HepG2 (cell line): ENCODE data around the gene CD14. TPM values are rescaled to one million over a fixed set of nuclear protein-coding genes. Genes with fewer than 3 reads are reported as not detected.

Source experiments
- AFF4 ChIP-seq: sonication (generic); formaldehyde crosslinking; IDR thresholded peaks from 2 replicates; pipeline ENCODE4 v1.4.0; 2020; ENCODE audit warnings: missing genetic modification reagents
- EEA1 ChIP-seq: sonication (generic); formaldehyde crosslinking; IDR thresholded peaks from 2 replicates; pipeline ENCODE4 v1.5.1; 2020; ENCODE audit warnings: mild to moderate bottlenecking, missing genetic modification reagents, borderline replicate concordance
- ERF ChIP-seq: IDR thresholded peaks from 2 replicates; pipeline ENCODE4 v1.6.1; 2018; ENCODE audit warnings: missing biosample characterization, missing genetic modification reagents
- GPN1 ChIP-seq: sonication (generic); formaldehyde crosslinking; IDR thresholded peaks from 2 replicates; pipeline ENCODE4 v1.5.1; 2020; ENCODE audit warnings: missing genetic modification reagents, borderline replicate concordance
- HES4 ChIP-seq: sonication (generic); formaldehyde crosslinking; IDR thresholded peaks from 2 replicates; pipeline ENCODE4 v1.9.0; 2021; ENCODE audit warnings: mild to moderate bottlenecking, missing genetic modification reagents, borderline replicate concordance
- MAZ ChIP-seq, 2 experiments: sonication (generic) in 1 of 2; formaldehyde crosslinking in 1 of 2; IDR thresholded peaks; 2 replicates each; pipeline versions ENCODE4 v1.5.0 to v1.6.1; 2012 to 2020; ENCODE audit warnings: low read depth in 2 of 2, mild to moderate bottlenecking in 2 of 2, borderline replicate concordance in 1 of 2, improper control_type of control experiment in 1 of 2, low read length in 1 of 2, missing genetic modification reagents in 1 of 2, moderate library complexity in 1 of 2
- MXD4 ChIP-seq: IDR thresholded peaks from 2 replicates; pipeline ENCODE4 v1.6.1; 2016; ENCODE audit warnings: mild to moderate bottlenecking, missing biosample characterization, missing genetic modification reagents
- PAXIP1 ChIP-seq: sonication (generic); formaldehyde crosslinking; conservative IDR thresholded peaks from 2 replicates; pipeline ENCODE4 v1.4.0; 2020; ENCODE audit warnings: mild to moderate bottlenecking, missing genetic modification reagents, moderate library complexity
- POGZ ChIP-seq: sonication (generic); formaldehyde crosslinking; IDR thresholded peaks from 2 replicates; pipeline ENCODE4 v1.4.0; 2020; ENCODE audit warnings: mild to moderate bottlenecking, missing genetic modification reagents
- RBFOX2 ChIP-seq: fragments of 200-400 bp; formaldehyde crosslinking; IDR thresholded peaks from 2 replicates; pipeline ENCODE4 v1.6.1; 2017; ENCODE audit warnings: low read depth, mild to moderate bottlenecking, low read length
- REPIN1 ChIP-seq: sonication (generic); formaldehyde crosslinking; IDR thresholded peaks from 2 replicates; pipeline ENCODE4 v1.8.0; 2022; ENCODE audit warnings: missing genetic modification reagents, low read depth, mild to moderate bottlenecking, borderline replicate concordance
- SCMH1 ChIP-seq: sonication (generic); formaldehyde crosslinking; IDR thresholded peaks from 2 replicates; pipeline ENCODE4 v1.9.0; 2021; ENCODE audit warnings: missing genetic modification reagents, mild to moderate bottlenecking, borderline replicate concordance
- TGIF2 ChIP-seq: IDR thresholded peaks from 2 replicates; pipeline ENCODE4 v1.6.1; 2016; ENCODE audit warnings: control low read depth, missing compliant biosample characterization
- THAP11 ChIP-seq: IDR thresholded peaks from 2 replicates; pipeline ENCODE4 v1.6.1; 2016; ENCODE audit warnings: missing biosample characterization, missing genetic modification reagents
- ZBTB42 ChIP-seq: sonication (generic); formaldehyde crosslinking; IDR thresholded peaks from 2 replicates; pipeline ENCODE4 v1.5.0; 2020; ENCODE audit warnings: mild to moderate bottlenecking, missing genetic modification reagents
- ZFY ChIP-seq: sonication (generic); formaldehyde crosslinking; IDR thresholded peaks from 2 replicates; pipeline ENCODE4 v1.4.0; 2020; ENCODE audit warnings: missing genetic modification reagents
- ZNF121 ChIP-seq: sonication (generic); formaldehyde crosslinking; IDR thresholded peaks from 2 replicates; pipeline ENCODE4 v1.5.0; 2020; ENCODE audit warnings: mild to moderate bottlenecking, missing genetic modification reagents
- ZNF124 ChIP-seq: sonication (generic); formaldehyde crosslinking; IDR thresholded peaks from 2 replicates; pipeline ENCODE4 v1.4.0; 2020; ENCODE audit warnings: missing genetic modification reagents
- ZNF207 ChIP-seq: fragments of 450-650 bp; IDR thresholded peaks from 2 replicates; pipeline ENCODE4 v1.6.1; 2016; ENCODE audit warnings: antibody characterized with exemption, borderline replicate concordance
- ZNF230 ChIP-seq: sonication (generic); formaldehyde crosslinking; IDR thresholded peaks from 2 replicates; pipeline ENCODE4 v1.4.0; 2020; ENCODE audit warnings: mild to moderate bottlenecking, missing genetic modification reagents
- ZNF562 ChIP-seq: sonication (generic); formaldehyde crosslinking; IDR thresholded peaks from 2 replicates; pipeline ENCODE4 v1.8.0; 2022; ENCODE audit warnings: missing genetic modification reagents, borderline replicate concordance
- ZNF564 ChIP-seq: sonication (generic); formaldehyde crosslinking; IDR thresholded peaks from 2 replicates; pipeline ENCODE4 v1.8.1; 2023; ENCODE audit warnings: mild to moderate bottlenecking, missing genetic modification reagents
- polyA plus RNA-seq, 8 experiments: library from polyadenylated mRNA; depleted of rRNA in 3 of 8; stranded (reverse) in 7 of 8; unstranded in 1 of 8; fragments of >200 nt; fragmentation: Illumina TruSeq in 4 of 8; extraction: Trizol in 4 of 8; gene quantifications; 2 replicates each; pipeline versions ENCODE4 v1.2.1 to v1.2.3, GENCODE V29; 2011 to 2016; ENCODE audit warnings: low read depth in 4 of 8, missing spikeins in 1 of 8, mixed read lengths in 1 of 8; ENCODE audit not compliant: insufficient read depth in 1 of 8
- total RNA-seq, 5 experiments: library from RNA; depleted of rRNA; stranded (reverse); fragments of >200 nt; fragmentation: Illumina TruSeq; extraction: Trizol; gene quantifications; 2 replicates each; pipeline ENCODE4 v1.2.3, GENCODE V29; 2016; ENCODE audit warnings: low read depth in 1 of 5

The CD14 gene
- total and polyA plus RNA-seq, 2 of the 13 experiments (the other 11 are each of a cell fraction or from before 2014, with no cell fraction given) = 1.7 to 4.7 TPM

GRCh38 chr5:140639148-140639981 lies 6.4 kb upstream of the CD14 start, which contains the start of gene TMCO6 (continued):
- TF ChIP-seq TGIF2 (CRISPR knock-in tag) = peak; percentile 57; the same call in 1 of the 2 replicates
- no peak for TF ChIP-seq ZNF207
- TF ChIP-seq MAZ (IDR thresholded peaks at IDR 0.05; ENCODE audit: borderline replicate concordance, low read depth, low read length) = peak; percentile 97
- peak; percentile 87 for TF ChIP-seq MAZ (CRISPR knock-in tag; IDR thresholded peaks at IDR 0.05; ENCODE audit: low read depth)
- peak; percentile 76; the same call in 1 of the 2 replicates for TF ChIP-seq GPN1 (CRISPR knock-in tag)
- peak; percentile 63; the same call in 1 of the 2 replicates for TF ChIP-seq MXD4 (CRISPR knock-in tag)
- TF ChIP-seq ZBTB42 (CRISPR knock-in tag) = peak; percentile 65; the same call in 1 of the 2 replicates
- peak; percentile 82 for TF ChIP-seq ERF (CRISPR knock-in tag)
- peak; percentile 68; the same call in 1 of the 2 replicates for TF ChIP-seq HES4
- peak; percentile 94 for TF ChIP-seq PAXIP1
- TF ChIP-seq ZNF230 (CRISPR knock-in tag) = peak; percentile 87; the same call in 1 of the 2 replicates
- TF ChIP-seq ZNF564 (CRISPR knock-in tag) = peak; percentile 89
- no peak for TF ChIP-seq AFF4 (CRISPR knock-in tag)
- TF ChIP-seq REPIN1 (CRISPR knock-in tag) = peak; percentile 81
- TF ChIP-seq RBFOX2 = peak; percentile 96
- TF ChIP-seq ZFY (CRISPR knock-in tag) = peak; percentile 58; the same call in 1 of the 2 replicates
- no peak for TF ChIP-seq SCMH1 (CRISPR knock-in tag)
- peak; percentile 66 for TF ChIP-seq THAP11 (CRISPR knock-in tag)
- TF ChIP-seq ZNF121 = no peak
- TF ChIP-seq ZNF124 = 0 out of 2 replicates have a peak, but pooled peaks have one; percentile 57
- TF ChIP-seq POGZ (CRISPR knock-in tag) = peak; percentile 16; the same call in 1 of the 2 replicates
- peak; percentile 71; the same call in 1 of the 2 replicates for TF ChIP-seq EEA1
- TF ChIP-seq ZNF562 (CRISPR knock-in tag) = 0 out of 2 replicates have a peak, but pooled peaks have one; percentile 20
